H1 (cell line): ENCODE results near the gene HDDC3. TPM values are rescaled to one million over a fixed set of nuclear protein-coding genes. Genes with fewer than 3 reads are reported as not detected.

Experiments used
- CTCF ChIA-PET: fragments of 300-600 bp; sonication (Branson Sonifier 250); formaldehyde crosslinking; loops from one replicate; lab custom pipeline; 2021; ENCODE audit not compliant: partially characterized antibody; lab: Charles Lee
- POLR2A ChIA-PET: fragments of 300-600 bp; sonication (Branson Sonifier 250); formaldehyde crosslinking; loops from one replicate; lab custom pipeline; 2021; ENCODE audit warnings: inconsistent platforms; ENCODE audit not compliant: partially characterized antibody; lab: Charles Lee
- DNase-seq, 2 experiments: peaks; one replicate each; pipeline versions ENCODE4 v3.0.0 to v3.0.0-alpha.2; 2010 to 2022; ENCODE audit warnings: low spot score in 2 of 2, low read depth in 1 of 2, mixed read lengths in 1 of 2
- FAIRE-seq: peaks from 2 replicates; lab custom pipeline; 2011; peaks lifted over from hg19 to GRCh38; lab: Jason Lieb, UNC
- H2AFZ ChIP-seq: 2 replicates; pipeline ENCODE4 v1.8.1; 2012; ENCODE audit warnings: low read length, inconsistent platforms
- H2AK5ac ChIP-seq: 2 replicates; pipeline ENCODE4 v1.6.1; 2013; ENCODE audit warnings: low read depth, low read length
- H2BK120ac ChIP-seq: replicated peaks from 2 replicates; pipeline ENCODE3; 2013; ENCODE audit warnings: low read depth, low read length, inconsistent platforms
- H2BK12ac ChIP-seq: 2 replicates; pipeline ENCODE4 v1.6.1; 2013; ENCODE audit warnings: low read depth, low read length
- H2BK15ac ChIP-seq: 2 replicates; pipeline ENCODE4 v1.6.1; 2013; ENCODE audit warnings: low read length
- H2BK20ac ChIP-seq: 2 replicates; pipeline ENCODE4 v1.6.1; 2013; ENCODE audit warnings: low read length
- H2BK5ac ChIP-seq: 2 replicates; pipeline ENCODE4 v1.6.1; 2013; ENCODE audit warnings: low read depth, low read length
- H3K14ac ChIP-seq: 2 replicates; pipeline ENCODE4 v1.6.1; 2013; ENCODE audit warnings: inconsistent platforms; ENCODE audit not compliant: insufficient read length
- H3K18ac ChIP-seq: 2 replicates; pipeline ENCODE4 v1.6.1; 2013; ENCODE audit warnings: low read length; ENCODE audit errors: extremely low read depth
- H3K23ac ChIP-seq: 2 replicates; pipeline ENCODE4 v1.6.1; 2013; ENCODE audit warnings: inconsistent platforms; ENCODE audit not compliant: insufficient read length
- H3K23me2 ChIP-seq: 2 replicates; pipeline ENCODE4 v1.6.1; 2013; ENCODE audit warnings: low read depth, low read length
- H3K27ac ChIP-seq: 2 replicates; pipeline ENCODE4 v1.6.1; 2011; ENCODE audit warnings: low read depth, low read length, inconsistent platforms
- H3K27me3 ChIP-seq, 4 experiments: replicated peaks in 1 of 4; 1 replicate in 1 of 4; 2 replicates in 3 of 4; pipeline versions ENCODE4 v1.6.1 to v1.8.1; 2011 to 2013; ENCODE audit warnings: low read length in 3 of 4, mild to moderate bottlenecking in 3 of 4, inconsistent platforms in 2 of 4, mixed read lengths in 2 of 4, moderate library complexity in 1 of 4; ENCODE audit not compliant: control insufficient read depth in 3 of 4, insufficient read depth in 3 of 4; ENCODE audit errors: extremely low read depth in 1 of 4
- H3K36me3 ChIP-seq, 4 experiments: 2 replicates each; pipeline versions ENCODE4 v1.6.1 to v1.8.1; 2011 to 2013; ENCODE audit warnings: mild to moderate bottlenecking in 4 of 4, low read length in 3 of 4, moderate library complexity in 2 of 4, control low read depth in 1 of 4, inconsistent platforms in 1 of 4; ENCODE audit not compliant: insufficient read depth in 4 of 4, control insufficient read depth in 2 of 4
- H3K4ac ChIP-seq: replicated peaks from 2 replicates; pipeline ENCODE3; 2013; ENCODE audit warnings: low read length, low read depth, mixed read lengths, inconsistent platforms; ENCODE audit not compliant: insufficient read length
- H3K4me1 ChIP-seq, 4 experiments: replicated peaks in 1 of 4; 1 replicate in 1 of 4; 2 replicates in 3 of 4; pipeline versions ENCODE4 v1.6.1 to v1.8.1; 2011 to 2013; ENCODE audit warnings: low read length in 3 of 4, inconsistent platforms in 2 of 4, mixed read lengths in 1 of 4; ENCODE audit not compliant: insufficient read depth in 4 of 4, control insufficient read depth in 3 of 4
- H3K4me2 ChIP-seq, 2 experiments: 2 replicates each; pipeline versions ENCODE4 v1.6.1 to v1.8.1; 2011 to 2013; ENCODE audit warnings: low read depth in 2 of 2, low read length in 2 of 2, control low read depth in 1 of 2, inconsistent platforms in 1 of 2, mild to moderate bottlenecking in 1 of 2; ENCODE audit not compliant: insufficient read depth in 1 of 2
- H3K4me3 ChIP-seq, 4 experiments: fragments of 200-600, 300-600 bp in 1 of 4; sonication (generic), shearing (Covaris generic), sonication (Bioruptor Twin) in 1 of 4; 2 replicates each; pipeline versions ENCODE4 v1.5.1 to v1.8.1; 2011 to 2016; ENCODE audit warnings: low read length in 4 of 4, low read depth in 3 of 4, control low read depth in 2 of 4, inconsistent platforms in 2 of 4, mild to moderate bottlenecking in 2 of 4, mixed read lengths in 1 of 4, moderate library complexity in 1 of 4; ENCODE audit not compliant: insufficient read depth in 2 of 4; ENCODE audit errors: extremely low read depth in 1 of 4
- H3K56ac ChIP-seq: replicated peaks from 2 replicates; pipeline ENCODE3; 2013; ENCODE audit warnings: low read depth, mild to moderate bottlenecking, mixed read lengths, low read length, inconsistent platforms; ENCODE audit not compliant: insufficient read length
- H3K79me1 ChIP-seq: 2 replicates; pipeline ENCODE4 v1.6.1; 2013; ENCODE audit warnings: low read depth, low read length, control low read depth
- H3K79me2 ChIP-seq, 2 experiments: 2 replicates each; pipeline versions ENCODE4 v1.6.1 to v1.8.1; 2012 to 2013; ENCODE audit warnings: low read length in 2 of 2, mild to moderate bottlenecking in 2 of 2, inconsistent platforms in 1 of 2; ENCODE audit not compliant: insufficient read depth in 2 of 2, control insufficient read depth in 1 of 2
- H3K9ac ChIP-seq, 4 experiments: replicated peaks in 1 of 4; 1 replicate in 1 of 4; 2 replicates in 3 of 4; pipeline versions ENCODE4 v1.6.1 to v1.8.1; 2011 to 2013; ENCODE audit warnings: low read depth in 3 of 4, low read length in 3 of 4, control low read depth in 2 of 4, mild to moderate bottlenecking in 2 of 4, moderate library complexity in 2 of 4, inconsistent platforms in 1 of 4; ENCODE audit errors: extremely low read depth in 1 of 4
- H3K9me3 ChIP-seq, 2 experiments: 2 replicates each; pipeline versions ENCODE4 v1.6.1 to v1.8.1; 2012 to 2013; ENCODE audit warnings: mild to moderate bottlenecking in 2 of 2, moderate library complexity in 2 of 2, control low read depth in 1 of 2, inconsistent platforms in 1 of 2, low read depth in 1 of 2, low read length in 1 of 2, mixed read lengths in 1 of 2; ENCODE audit not compliant: insufficient read depth in 2 of 2
- H4K20me1 ChIP-seq, 2 experiments: replicated peaks in 1 of 2; 2 replicates each; pipeline versions ENCODE3 to v1.8.1; 2011 to 2013; ENCODE audit warnings: inconsistent platforms in 2 of 2, low read length in 2 of 2, mild to moderate bottlenecking in 1 of 2; ENCODE audit not compliant: insufficient read depth in 2 of 2, control insufficient read depth in 1 of 2
- H4K5ac ChIP-seq: 2 replicates; pipeline ENCODE4 v1.6.1; 2013; ENCODE audit warnings: low read length, low read depth, mixed read lengths, inconsistent platforms; ENCODE audit not compliant: insufficient read length
- H4K8ac ChIP-seq: 2 replicates; pipeline ENCODE4 v1.8.0; 2013; ENCODE audit warnings: mild to moderate bottlenecking, moderate library complexity, low read length, inconsistent platforms; ENCODE audit not compliant: insufficient read depth; ENCODE audit errors: extremely low read depth
- H4K91ac ChIP-seq: replicated peaks from 2 replicates; pipeline ENCODE3; 2013; ENCODE audit warnings: low read length, mixed read lengths, inconsistent platforms; ENCODE audit not compliant: insufficient read length
- BRCA1 ChIP-seq: IDR thresholded peaks from 2 replicates; pipeline ENCODE4 v1.6.1; 2012; ENCODE audit warnings: low read depth, low read length, improper control_type of control experiment
- JUN ChIP-seq: IDR thresholded peaks from 2 replicates; pipeline ENCODE4 v1.6.1; 2011; ENCODE audit warnings: low read depth, mild to moderate bottlenecking, improper control_type of control experiment, low read length
- SP1 ChIP-seq: IDR thresholded peaks from 2 replicates; pipeline ENCODE4 v1.6.1; 2011; ENCODE audit warnings: low read depth, low read length
- WGBS, 2 experiments: shearing (Covaris generic) in 1 of 2; methylation state at CpG; one replicate each; pipeline versions ENCODE4 v1.1.6 to v1.1.7; 2013 to 2015; ENCODE audit warnings: low lambda C conversion rate in 2 of 2, mixed read lengths in 2 of 2, inconsistent platforms in 1 of 2, low coverage in 1 of 2, missing lambda C conversion rate in 1 of 2; ENCODE audit not compliant: insufficient replicate concordance in 2 of 2, insufficient coverage in 1 of 2, insufficient read length in 1 of 2; ENCODE audit errors: extremely low coverage in 1 of 2, missing lambda C conversion rate in 1 of 2; 5-methylcytosine and 5-hydroxymethylcytosine counted together
- polyA plus RNA-seq, 7 experiments: library from polyadenylated mRNA; depleted of rRNA in 3 of 7; stranded (reverse) in 5 of 7; unstranded in 2 of 7; fragments of >200 nt in 5 of 7; fragments of 200-250 nt in 2 of 7; gene quantifications; 1 replicate in 5 of 7; 2 replicates in 1 of 7; 4 replicates in 1 of 7; pipeline versions ENCODE4 v1.2.1 to v1.2.3, GENCODE V29; 2011 to 2013; ENCODE audit warnings: missing spikeins in 2 of 7, mixed read lengths in 2 of 7
- total RNA-seq: library from RNA; stranded (reverse); fragmentation: NEBNext Ultra II Directional; extraction: Animal tissue kit (Norgen Biotek cat#: 25700); gene quantifications from 2 replicates; pipeline ENCODE4 v1.2.1, GENCODE V29; 2021

The HDDC3 gene
- total and polyA plus RNA-seq, 2 of the 8 experiments (the other 6 are each of a cell fraction or from before 2014, with no cell fraction given), result 16.3 to 16.5 TPM

DNA sequence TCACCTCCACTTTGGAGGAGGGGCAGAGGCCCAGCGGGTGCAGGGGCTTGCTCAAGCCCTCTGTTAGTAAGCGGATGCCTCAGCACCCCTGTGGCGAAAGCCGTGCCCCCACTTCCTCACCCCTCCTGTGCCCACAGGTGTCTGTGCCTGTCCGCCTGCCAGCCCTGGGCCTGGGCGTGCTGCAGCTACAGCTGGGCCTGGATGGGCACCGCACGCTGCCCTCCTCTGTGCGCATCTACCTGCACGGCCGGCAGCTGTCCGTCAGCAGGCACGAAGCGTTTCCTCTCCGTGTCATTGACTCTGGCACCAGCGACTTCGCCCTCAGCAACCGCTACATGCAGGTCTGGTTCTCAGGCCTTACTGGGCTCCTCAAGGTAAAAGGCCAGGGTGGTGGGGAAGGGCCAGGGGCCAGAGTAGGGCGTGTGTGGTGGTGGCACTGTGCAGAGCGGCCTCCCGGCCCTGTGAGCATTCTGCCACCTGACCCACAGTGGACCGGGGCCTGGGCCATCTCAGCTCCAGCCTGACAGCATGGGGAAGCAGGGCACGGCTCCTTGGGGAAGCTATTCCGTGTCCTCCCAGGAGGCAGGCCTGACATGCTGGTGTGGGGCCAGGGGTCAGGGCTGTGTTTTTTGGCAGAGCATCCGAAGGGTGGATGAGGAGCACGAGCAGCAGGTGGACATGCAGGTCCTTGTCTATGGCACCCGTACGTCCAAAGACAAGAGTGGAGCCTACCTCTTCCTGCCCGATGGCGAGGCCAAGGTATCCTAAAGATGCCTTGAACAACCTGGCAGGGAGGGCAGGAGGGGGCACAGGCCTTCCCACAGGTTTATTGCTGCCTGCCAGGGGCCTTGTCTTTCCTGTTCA is 20.2 kb downstream of the HDDC3 start:
- 94% methylated on average over 30 of the region's 30 CpGs; no CpG with 5 or more reads in 1 of the 2 experiments for WGBS, 2 experiments
- Histone ChIP-seq H3K23ac (no peak overlapping the region), H2AK5ac (no peak overlapping the region), H3K4me2 (no peak overlapping the region), H3K9ac (no peak overlapping the region), H2BK15ac (no peak overlapping the region), H3K56ac (no peak overlapping the region), H2BK20ac (no peak overlapping the region), H3K9me3 (no peaks in the 10 kb centered on the region)
- POLR2A ChIA-PET, result interaction anchor here (0.9 kb wide), 1 partner anchor 8 kb away, joined by 3 read pairs; no protein-coding TSS in a partner anchor
- TF ChIP-seq JUN (no peak), SP1 (no peak), BRCA1 (no peak)
- TF ChIP-seq, all 59 proteins: peak for 0
- Histone ChIP-seq H3K4ac (no peak overlapping the region), H3K14ac (no peak overlapping the region), H3K4me3 (no peak overlapping the region), H3K36me3 (no peaks in the 10 kb centered on the region; a peak in 3 of 8 replicates), H3K27ac (no peak overlapping the region), H3K79me2 (no peaks in the 10 kb centered on the region), H2BK5ac (no peak overlapping the region), H3K27me3 (no peaks in the 10 kb centered on the region), H4K91ac (no peak overlapping the region), H2BK120ac (no peak overlapping the region), H3K23me2 (no peaks in the 10 kb centered on the region), H4K20me1 (peaks cover 2 to 3% of the 10 kb centered on the region in 2 experiments), H2AFZ (no peak overlapping the region), H3K79me1 (no peaks in the 10 kb centered on the region), H3K18ac (no peak overlapping the region), H3K4me1 (peaks cover 0 to 2% (median 0%) of the 10 kb centered on the region in 4 experiments; a peak in 2 of 7 replicates), H4K8ac (no peak overlapping the region), H4K5ac (no peak overlapping the region), H2BK12ac (no peak overlapping the region)
- FAIRE-seq, result no peak
- CTCF ChIA-PET, result interaction anchor here (0.6 to 1.9 kb wide), 4 partner anchors 14 to 357 kb away, joined by 3 to 6 read pairs (median 4); no protein-coding TSS in a partner anchor
- DNase-seq, result no peak
